B cell (primary cell): ENCODE data around the gene NNT. TPM values are rescaled to one million over a fixed set of nuclear protein-coding genes. Genes with fewer than 3 reads are reported as not detected.

Source experiments
- ATAC-seq: fragments of 200-7000 bp; cut with Tn5 transposase; one replicate; pipeline ENCODE4 v1.10.0; 2021; ENCODE audit warnings: low read depth, mild to moderate bottlenecking, moderate number of reproducible peaks, moderate library complexity
- CTCF ChIA-PET: fragments of 350-600 bp; sonication (Branson Sonifier 250); formaldehyde crosslinking; loops from one replicate; lab custom pipeline; 2021; ENCODE audit warnings: antibody characterized with exemption, inconsistent platforms; lab: Charles Lee
- POLR2A ChIA-PET: fragments of 350-600 bp; sonication (Branson Sonifier 250); formaldehyde crosslinking; loops from one replicate; lab custom pipeline; 2021; ENCODE audit warnings: antibody characterized with exemption; lab: Charles Lee
- DNase-seq: peaks from one replicate; pipeline ENCODE4 v3.0.0; 2013
- H2AFZ ChIP-seq: 2 replicates; pipeline ENCODE4 v1.6.1; 2012; ENCODE audit warnings: mild to moderate bottlenecking, low read depth, low read length; ENCODE audit not compliant: insufficient read depth, poor library complexity, severe bottlenecking
- H3K27ac ChIP-seq, 2 donors: 1 replicate in 1 of 2; 2 replicates in 1 of 2; pipeline ENCODE4 v1.5.1; 2012 to 2013; ENCODE audit warnings: low read length in 2 of 2, mild to moderate bottlenecking in 2 of 2, moderate library complexity in 1 of 2
- H3K27me3 ChIP-seq, 4 experiments: fragments of 200-600 bp in 1 of 4; sonication (generic) in 1 of 4; replicated peaks in 1 of 4; 1 replicate in 2 of 4; 2 replicates in 2 of 4; pipeline versions ENCODE4 v1.6.1 to v1.7.0; 2013 to 2016; ENCODE audit warnings: low read length in 3 of 4, mild to moderate bottlenecking in 2 of 4, mixed read lengths in 1 of 4, moderate library complexity in 1 of 4; ENCODE audit not compliant: insufficient read depth in 4 of 4, control insufficient read depth in 3 of 4; ENCODE audit errors: control extremely low read depth in 1 of 4
- H3K36me3 ChIP-seq, 2 experiments: replicated peaks in 1 of 2; 1 replicate in 1 of 2; 2 replicates in 1 of 2; pipeline versions ENCODE4 v1.6.1 to v1.7.1; 2013; ENCODE audit warnings: low read length in 1 of 2; ENCODE audit not compliant: insufficient read depth in 2 of 2, control insufficient read depth in 1 of 2; ENCODE audit errors: control extremely low read depth in 1 of 2, extremely low read depth in 1 of 2
- H3K4me1 ChIP-seq, 2 donors: fragments of 200-600 bp in 1 of 2; sonication (generic) in 1 of 2; 1 replicate in 1 of 2; 2 replicates in 1 of 2; pipeline versions ENCODE4 v1.5.1 to v1.6.1; 2013 to 2017; ENCODE audit warnings: low read length in 2 of 2; ENCODE audit not compliant: control insufficient read depth in 2 of 2, insufficient read depth in 2 of 2
- H3K4me2 ChIP-seq: replicated peaks from 2 replicates; pipeline ENCODE3; 2012; ENCODE audit warnings: mild to moderate bottlenecking, low read depth, low read length; ENCODE audit not compliant: poor library complexity, severe bottlenecking
- H3K4me3 ChIP-seq, 5 experiments: fragments of 200-600 bp in 1 of 5; sonication (generic) in 1 of 5; 1 replicate in 3 of 5; 2 replicates in 2 of 5; pipeline versions ENCODE4 v1.5.1 to v1.7.0; 2011 to 2016; ENCODE audit warnings: low read length in 4 of 5, mild to moderate bottlenecking in 4 of 5, low read depth in 2 of 5, control low read depth in 1 of 5, moderate library complexity in 1 of 5; ENCODE audit not compliant: insufficient read depth in 1 of 5; ENCODE audit errors: control extremely low read depth in 1 of 5, extremely low read depth in 1 of 5
- H3K79me2 ChIP-seq: fragments of 200-600 bp; sonication (generic); one replicate; pipeline ENCODE4 v1.6.0; 2016; ENCODE audit warnings: low read length; ENCODE audit not compliant: control insufficient read depth, insufficient read depth
- H3K9ac ChIP-seq: fragments of 200-600 bp; sonication (generic); 2 replicates; pipeline ENCODE4 v1.6.1; 2017; ENCODE audit warnings: mild to moderate bottlenecking, low read length, moderate library complexity
- H3K9me3 ChIP-seq, 3 donors: one replicate each; pipeline versions ENCODE4 v1.6.1 to v1.7.1; 2013; ENCODE audit warnings: low read length in 2 of 3; ENCODE audit not compliant: control insufficient read depth in 2 of 3, insufficient read depth in 1 of 3; ENCODE audit errors: control extremely low read depth in 1 of 3
- H4K20me1 ChIP-seq: 2 replicates; pipeline ENCODE4 v1.6.0; 2012; ENCODE audit warnings: mild to moderate bottlenecking, low read length; ENCODE audit not compliant: insufficient read depth, control insufficient read depth, poor library complexity, severe bottlenecking
- H3K27ac Mint-ChIP-seq: one replicate; pipeline ENCODE4 v1.8.0; 2021; ENCODE audit warnings: mixed read lengths
- H3K27me3 Mint-ChIP-seq: one replicate; pipeline ENCODE4 v1.8.0; 2021; ENCODE audit warnings: mixed read lengths
- H3K4me1 Mint-ChIP-seq: one replicate; pipeline ENCODE4 v1.8.0; 2021; ENCODE audit warnings: mixed read lengths
- H3K4me3 Mint-ChIP-seq: one replicate; pipeline ENCODE4 v1.8.0; 2021; ENCODE audit warnings: mixed read lengths
- H3K9me3 Mint-ChIP-seq: one replicate; pipeline ENCODE4 v1.8.0; 2022; ENCODE audit warnings: mixed read lengths; ENCODE audit not compliant: insufficient read depth
- CTCF ChIP-seq: fragments of 200-600 bp; IDR thresholded peaks from one replicate; pipeline ENCODE4 v1.8.0; 2022; ENCODE audit warnings: antibody characterized with exemption, mild to moderate bottlenecking
- EZH2 ChIP-seq: IDR thresholded peaks from 2 replicates; pipeline ENCODE4 v1.6.1; 2012; ENCODE audit warnings: borderline replicate concordance, low read depth, mild to moderate bottlenecking, moderate library complexity, low read length; ENCODE audit not compliant: insufficient read depth, poor library complexity, severe bottlenecking
- WGBS: methylation state at CpG from one replicate; pipeline ENCODE4 v1.1.5; 2013; ENCODE audit warnings: missing lambda C conversion rate; ENCODE audit not compliant: insufficient coverage; 5-methylcytosine and 5-hydroxymethylcytosine counted together
- intact Hi-C: fragments of 100-400 bp; cut with micrococcal nuclease; formaldehyde crosslinking; loops from one replicate; pipeline ENCODE4 v1.10.0; 2022
- polyA plus RNA-seq: library from polyadenylated mRNA; depleted of rRNA; stranded (reverse); fragments of >200 nt; gene quantifications from 2 replicates; pipeline ENCODE4 v1.2.3, GENCODE V29; 2012
- total RNA-seq, 2 donors: library from RNA; stranded (reverse); fragments of 120-200 nt in 1 of 2; gene quantifications; 1 replicate in 1 of 2; 2 replicates in 1 of 2; pipeline versions ENCODE4 v1.2.3 to v1.2.4, GENCODE V29; 2013 to 2022

NNT gene
- total and polyA plus RNA-seq, 2 donors (not counting 1 experiment from before 2014, with no cell fraction given), result 17.8 to 61.1 TPM

GRCh38 chr5:43652537-43653302, 49.7 kb downstream of the NNT start:
- ATAC-seq (no peak), DNase-seq (no peak)
- Histone ChIP-seq H3K4me3 (no peak overlapping the region), H3K9me3 (no peaks in the 10 kb centered on the region), H3K4me1 (no peaks in the 10 kb centered on the region), H3K27me3 (no peaks in the 10 kb centered on the region), H3K4me2 (no peak overlapping the region), H3K79me2 (no peaks in the 10 kb centered on the region), H2AFZ (no peak overlapping the region), H3K27ac (no peak overlapping the region), H3K36me3 (peaks cover 15 to 63% of the 10 kb centered on the region in 2 experiments), H4K20me1 (no peaks in the 10 kb centered on the region), H3K9ac (no peak overlapping the region)
- H3K4me3 Mint-ChIP-seq, result no peak overlapping the region
- 98% methylated on average over 5 of the region's 6 CpGs for WGBS
- H3K4me1 Mint-ChIP-seq, result no peaks in the 10 kb centered on the region
- H3K27ac Mint-ChIP-seq, result no peak overlapping the region
- no peaks in the 10 kb centered on the region for H3K27me3 Mint-ChIP-seq
- CTCF ChIA-PET, result interaction anchor here (0.7 to 1.3 kb wide), 2 partner anchors 22 to 1166 kb away, joined by 3 to 4 read pairs; no protein-coding TSS in a partner anchor
- H3K9me3 Mint-ChIP-seq, result no peaks in the 10 kb centered on the region
- TF ChIP-seq EZH2 (no peak), CTCF (no peak)
- intact Hi-C loops, result no loop called here
- POLR2A ChIA-PET, result no interaction called here

GRCh38 chr5:43658509-43658908, 55.5 kb downstream of the NNT start:
- no peak for DNase-seq
- WGBS, result 100% methylated on average over 1 of the region's 1 CpG
- no peak for ATAC-seq
- no peaks in the 10 kb centered on the region for H4K20me1 ChIP-seq
- peaks cover 20 to 42% of the 10 kb centered on the region in 2 experiments for H3K36me3 ChIP-seq
- ChIA-PET POLR2A (no interaction called here), CTCF (interaction anchor here (1.2 kb wide), 1 partner anchor 25 kb away, joined by 3 read pairs; no protein-coding TSS in a partner anchor)
- no peak overlapping the region for H3K27ac ChIP-seq
- no peak for TF ChIP-seq EZH2
- no peak for TF ChIP-seq CTCF
- no peaks in the 10 kb centered on the region for H3K9me3 ChIP-seq
- H3K27ac Mint-ChIP-seq, result no peak overlapping the region
- no peaks in the 10 kb centered on the region for H3K4me1 Mint-ChIP-seq
- H3K79me2 ChIP-seq, result no peaks in the 10 kb centered on the region
- intact Hi-C loops, result no loop called here
- H3K27me3 ChIP-seq, result no peaks in the 10 kb centered on the region
- H3K9me3 Mint-ChIP-seq, result no peaks in the 10 kb centered on the region
- H3K27me3 Mint-ChIP-seq, result no peaks in the 10 kb centered on the region
- no peaks in the 10 kb centered on the region for H3K4me1 ChIP-seq
- no peak overlapping the region for H3K4me2 ChIP-seq
- H2AFZ ChIP-seq, result no peak overlapping the region
- no peak overlapping the region for H3K9ac ChIP-seq
- no peak overlapping the region for H3K4me3 ChIP-seq
- H3K4me3 Mint-ChIP-seq, result no peak overlapping the region
